ENCODE measurements around the gene TMEM242.
A peak's percentile ranks its signal among the peaks of the same experiment; 100 is the strongest.
"Not testable (repeated sequence)": the region's sequence is repeated elsewhere in the genome, so short reads cannot be mapped to it uniquely, and the experiment has no call there.

Gene TMEM242

DNA sequence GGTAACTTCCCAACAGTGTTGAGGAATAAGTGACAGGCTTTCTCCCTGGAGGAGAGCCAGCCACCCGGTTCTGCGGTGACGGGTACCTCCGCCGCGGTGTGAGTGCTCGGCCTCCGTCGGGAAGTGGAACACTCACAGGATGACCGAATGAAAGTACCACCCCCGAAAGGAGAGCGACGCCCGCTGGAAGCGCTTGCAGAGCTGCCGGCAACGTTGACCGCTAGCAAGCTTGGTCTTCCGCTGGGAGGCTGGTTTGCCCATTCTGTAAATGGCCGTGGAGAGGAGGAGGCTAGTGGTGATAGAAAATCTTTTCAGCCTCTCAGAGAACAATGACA lies 614 bp upstream of the TMEM242 start:
- DNase-seq (ENCODE audit: low read depth in 2 of 2) = peak in 1 of 2 experiments; percentile 22

DNA sequence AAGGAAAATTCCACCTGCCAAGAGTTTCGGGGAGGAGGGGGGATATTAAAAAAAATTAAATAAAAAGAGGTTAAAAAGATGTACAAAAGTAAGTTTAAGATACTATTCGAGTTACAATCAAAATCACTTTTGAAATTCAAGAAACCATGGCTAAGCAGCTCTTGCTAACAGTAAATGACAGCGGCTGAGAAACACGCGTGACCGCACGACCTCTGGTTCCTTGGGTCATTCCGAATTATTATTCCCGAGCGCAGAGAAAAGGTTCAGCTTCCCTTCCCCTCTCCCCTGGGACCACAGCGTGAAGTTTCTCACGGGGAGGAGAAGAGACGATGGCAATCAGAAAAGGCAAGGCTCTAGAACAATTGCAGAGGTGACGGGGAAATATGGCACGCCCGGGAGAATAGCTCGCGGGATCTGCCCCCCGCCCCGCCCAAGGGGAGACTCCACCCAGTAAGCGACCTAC lies 496 bp downstream of the TMEM242 start:
- no peak for DNase-seq (ENCODE audit: low read depth in 2 of 2)

DNA sequence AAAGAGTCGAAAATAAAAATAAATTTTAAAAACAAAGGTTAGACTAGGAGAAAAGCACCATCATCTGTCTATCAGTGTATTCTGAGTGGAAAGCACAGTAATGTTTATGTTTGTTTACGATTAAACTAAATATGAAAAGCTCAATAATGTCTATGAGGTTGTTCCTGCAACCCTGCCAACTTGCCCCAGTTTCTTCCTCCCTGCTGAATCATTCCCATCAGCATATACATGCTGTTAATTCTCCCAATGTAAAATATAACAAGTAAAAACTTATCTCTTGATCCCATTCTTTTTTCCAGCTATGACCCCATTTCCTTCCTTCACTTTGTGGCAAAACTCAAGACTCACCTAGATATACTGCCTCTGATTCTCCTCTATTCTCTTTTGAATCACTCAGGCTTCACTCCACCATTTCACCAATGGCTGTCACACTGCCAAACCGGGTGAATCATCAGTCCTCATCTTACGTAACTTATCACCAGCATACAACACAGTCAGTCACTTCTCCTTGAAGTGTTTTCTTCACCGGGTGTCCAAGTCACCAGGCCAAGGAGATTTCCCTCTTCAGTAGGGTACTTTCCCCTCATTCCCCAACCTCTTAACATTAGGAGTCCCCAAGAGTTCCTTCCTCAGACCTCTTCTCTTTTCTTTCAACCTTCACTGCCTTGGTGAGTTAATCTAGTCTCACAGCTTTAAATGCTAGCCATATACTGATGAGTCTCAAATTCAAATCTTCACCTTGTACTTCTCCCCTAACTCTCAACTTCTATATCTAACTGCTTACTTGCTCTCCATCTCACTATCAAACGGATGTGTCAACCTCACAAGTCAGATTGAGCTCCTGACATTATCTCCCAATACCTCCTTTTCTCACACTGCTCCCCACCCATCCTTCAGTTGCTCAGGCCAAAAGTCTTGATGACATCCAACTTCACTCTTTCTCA lies 6.2 kb downstream of the TMEM242 start:
- DNase-seq (ENCODE audit: low read depth in 2 of 2) = peak; percentile 48 to 53

DNA sequence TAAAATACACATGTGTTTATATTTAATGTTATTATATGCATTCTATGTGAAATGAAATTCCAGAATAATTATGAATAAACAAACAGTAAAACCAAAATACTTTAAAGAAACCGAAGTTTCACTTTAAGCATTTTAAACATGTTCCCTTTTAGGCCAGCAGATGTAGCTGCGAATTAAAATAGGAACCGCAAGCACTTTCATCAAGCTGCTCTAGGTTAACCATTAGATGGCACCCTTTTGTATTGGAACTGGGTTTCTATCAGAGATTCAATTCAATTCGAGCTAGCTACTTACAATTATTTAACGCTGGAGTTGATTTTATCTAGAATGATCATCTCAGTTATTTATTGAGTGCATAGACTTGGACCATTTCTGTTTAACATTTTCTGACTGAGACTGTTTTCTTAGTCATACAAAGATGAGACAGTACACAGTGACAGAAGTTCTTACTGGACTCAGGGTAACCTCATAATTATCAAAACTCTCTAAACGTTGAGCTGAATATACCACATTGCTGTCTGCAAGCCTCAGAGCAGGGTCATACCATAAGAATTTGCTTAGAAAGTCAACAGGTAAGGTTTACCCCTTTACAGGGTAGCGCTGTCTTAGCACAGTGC lies 8.5 kb downstream of the TMEM242 start:
- DNase-seq (ENCODE audit: low read depth in 2 of 2) = peak; percentile 50 to 55

DNA sequence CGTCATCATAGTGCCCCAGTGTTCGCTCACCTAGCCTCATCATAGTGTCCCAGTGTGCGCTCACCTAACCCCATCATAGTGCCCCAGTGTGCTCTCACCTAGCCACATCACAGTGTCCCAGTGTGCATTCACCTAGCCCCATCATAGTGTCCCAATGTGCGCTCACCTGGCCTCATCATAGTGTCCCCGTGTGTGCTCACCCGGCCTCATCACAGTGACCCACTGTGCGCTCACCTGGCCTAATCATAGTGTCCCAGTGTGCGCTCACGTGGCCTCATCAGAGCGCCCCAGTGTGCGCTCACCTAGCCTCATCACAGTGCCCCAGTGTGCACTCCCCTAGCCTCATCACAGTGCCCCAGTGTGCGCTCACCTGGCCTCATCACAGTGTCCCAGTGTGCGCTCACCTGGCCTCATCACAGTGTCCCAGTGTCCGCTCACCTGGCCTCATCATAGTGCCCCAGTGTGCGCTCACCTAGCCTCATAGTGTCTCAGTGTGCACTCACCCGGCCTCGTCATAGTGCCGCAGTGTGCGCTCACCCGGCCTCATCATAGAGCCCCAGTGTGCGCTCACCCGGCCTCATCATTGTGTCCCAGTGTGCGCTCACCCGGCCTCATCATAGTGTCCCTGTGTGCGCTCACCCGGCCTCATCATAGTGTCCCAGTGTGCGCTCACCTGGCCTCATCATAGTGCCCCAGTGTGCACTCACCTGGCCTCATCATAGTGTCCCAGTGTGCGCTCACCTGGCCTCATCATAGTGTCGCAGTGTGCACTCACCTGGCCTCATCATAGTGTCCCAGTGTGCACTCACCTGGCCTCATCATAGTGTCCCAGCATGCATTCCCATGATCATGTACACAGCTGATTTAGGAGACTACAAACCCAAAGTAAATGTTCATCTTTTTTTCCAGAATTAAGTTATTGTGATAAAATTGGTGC lies 9.5 kb downstream of the TMEM242 start:
- no peak for DNase-seq (ENCODE audit: low read depth in 2 of 2)

DNA sequence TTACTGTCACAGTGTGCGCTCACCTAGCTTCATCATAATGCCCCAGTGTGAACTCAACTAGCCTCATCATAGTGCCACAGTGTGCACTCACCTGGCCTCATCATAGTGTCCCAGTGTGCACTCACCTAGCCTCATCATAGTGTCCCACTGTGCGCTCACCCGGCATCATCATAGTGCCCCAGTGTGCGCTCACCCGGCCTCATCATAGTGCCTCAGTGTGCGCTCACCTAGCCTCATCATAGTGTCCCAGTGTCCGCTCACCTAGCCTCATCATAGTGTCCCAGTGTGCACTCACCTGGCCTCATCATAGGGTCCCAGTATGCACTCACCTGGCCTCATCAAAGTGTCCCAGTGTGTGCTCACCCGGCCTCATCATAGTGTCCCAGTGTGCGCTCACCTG lies 10.6 kb downstream of the TMEM242 start:
- DNase-seq (ENCODE audit: low read depth in 2 of 2) = no peak

DNA sequence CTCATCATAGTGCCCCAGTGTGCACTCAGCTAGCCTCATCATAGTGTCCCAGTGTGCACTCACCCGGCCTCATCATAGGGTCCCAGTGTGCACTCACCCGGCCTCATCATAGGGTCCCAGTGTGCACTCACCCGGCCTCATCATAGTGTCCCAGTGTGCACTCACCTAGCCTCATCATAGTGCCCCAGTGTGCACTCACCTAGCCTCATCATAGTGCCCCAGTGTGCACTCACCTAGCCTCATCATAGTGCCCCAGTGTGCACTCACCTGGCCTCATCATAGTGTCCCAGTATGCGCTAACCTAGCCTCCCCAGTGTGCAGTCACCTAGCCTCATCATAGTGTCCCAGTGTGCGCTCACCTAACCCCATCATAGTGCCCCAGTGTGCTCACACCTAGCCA lies 12.6 kb downstream of the TMEM242 start:
- DNase-seq (ENCODE audit: low read depth in 2 of 2) = not testable (repeated sequence)

DNA sequence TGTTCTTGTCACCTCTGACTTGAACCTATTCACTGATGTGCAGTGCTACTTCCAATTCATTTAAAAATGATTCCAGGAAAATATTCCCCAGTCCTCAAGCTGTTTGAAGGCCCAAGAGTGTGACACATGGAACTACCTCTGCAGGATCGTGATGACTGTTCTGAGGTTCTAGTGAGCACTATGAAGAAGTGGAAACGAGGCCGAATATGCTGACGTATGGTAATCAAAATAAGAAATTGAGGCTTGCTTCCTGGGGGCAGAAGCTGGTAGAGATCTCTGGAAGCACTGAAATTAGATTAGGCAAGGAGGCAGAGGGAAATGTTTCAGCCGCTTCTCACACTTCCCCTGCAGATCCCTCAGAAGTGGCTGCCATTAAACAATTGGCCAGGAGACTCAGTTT lies 15.7 kb downstream of the TMEM242 start:
- DNase-seq (ENCODE audit: low read depth in 2 of 2) = no peak

DNA sequence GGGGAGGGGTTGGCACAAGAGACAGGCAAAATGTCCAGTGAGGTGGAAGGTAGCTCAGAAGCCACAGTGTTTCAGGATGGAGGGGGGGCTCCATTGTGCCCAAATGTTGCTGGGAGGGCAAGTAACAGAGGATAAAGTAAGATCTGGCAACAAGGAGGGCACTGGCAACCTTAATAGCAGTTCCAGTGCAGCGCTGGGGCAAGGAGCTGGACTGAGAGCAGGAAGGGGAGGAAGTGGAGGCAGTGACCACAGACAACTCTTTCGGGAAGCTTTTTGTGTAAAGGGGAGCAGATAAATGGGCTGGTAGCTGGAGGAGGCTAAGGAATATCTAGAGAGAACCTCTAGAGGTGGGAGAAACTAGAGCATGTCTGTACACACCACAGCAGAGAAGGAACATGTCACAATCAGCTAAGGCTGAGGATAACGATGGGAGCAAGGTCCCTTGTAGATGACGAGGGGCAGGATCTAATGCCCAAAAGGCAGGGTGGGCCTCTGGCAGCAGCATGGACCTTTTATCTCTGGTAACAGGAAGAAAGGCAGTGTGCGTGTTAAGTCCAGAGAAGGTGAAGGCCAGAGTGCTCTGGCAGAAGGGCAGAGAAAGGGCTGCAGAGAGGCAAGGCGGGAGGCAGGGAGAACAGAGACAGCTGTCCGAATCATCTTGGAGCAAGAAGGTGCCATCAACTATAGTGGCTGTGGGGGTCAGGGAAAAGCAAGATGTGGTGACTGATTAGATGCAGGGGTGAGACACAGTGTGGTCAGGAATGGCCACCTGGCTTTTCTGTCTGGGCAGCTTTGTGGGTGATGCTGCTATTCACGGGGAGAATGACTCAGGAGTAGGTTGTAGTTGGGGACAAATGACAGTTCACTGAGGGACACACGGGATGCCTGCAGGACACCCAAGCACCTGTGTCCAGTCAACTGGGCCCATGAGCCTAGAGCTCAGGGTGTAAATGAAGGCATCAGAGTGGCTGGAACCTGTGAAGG lies 17.4 kb downstream of the TMEM242 start:
- no peak for DNase-seq (ENCODE audit: low read depth in 2 of 2)

DNA sequence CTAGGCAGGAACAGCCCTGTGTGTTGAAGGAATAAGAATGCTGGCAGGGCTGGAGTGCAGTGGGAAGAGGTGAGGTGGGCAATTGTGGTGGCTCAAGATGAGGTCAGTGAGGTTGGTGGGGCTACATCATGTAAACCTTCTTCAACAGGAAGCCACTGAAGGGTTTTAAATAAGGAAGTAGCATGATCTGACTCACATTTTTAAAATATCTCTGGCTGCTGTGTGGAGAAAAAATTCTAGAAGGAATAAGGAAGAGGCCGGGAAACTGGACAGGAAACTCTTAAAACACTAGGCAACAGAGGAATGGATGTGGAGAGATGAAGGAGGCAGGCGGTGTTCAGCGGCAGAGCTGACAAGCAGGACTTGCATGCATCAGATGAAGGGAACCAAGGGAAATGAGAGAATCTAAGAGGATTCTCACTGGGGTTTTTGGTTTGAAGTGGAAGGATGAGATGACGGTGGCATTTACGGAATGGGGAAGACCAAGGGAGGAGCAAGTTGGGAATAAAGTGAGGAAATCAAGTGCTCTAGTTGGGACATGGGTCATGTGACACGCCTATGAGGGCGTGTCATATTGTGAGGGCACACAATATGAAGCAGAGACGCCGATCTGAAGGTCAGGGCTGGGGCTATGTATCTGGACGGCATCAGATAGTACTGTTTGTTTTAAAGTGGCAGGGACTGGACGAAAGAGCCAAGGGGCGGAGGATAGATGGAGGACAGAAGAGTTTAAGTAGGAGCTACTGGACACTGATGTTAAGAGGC lies 18.2 kb downstream of the TMEM242 start:
- DNase-seq (ENCODE audit: low read depth in 2 of 2) = no peak

DNA sequence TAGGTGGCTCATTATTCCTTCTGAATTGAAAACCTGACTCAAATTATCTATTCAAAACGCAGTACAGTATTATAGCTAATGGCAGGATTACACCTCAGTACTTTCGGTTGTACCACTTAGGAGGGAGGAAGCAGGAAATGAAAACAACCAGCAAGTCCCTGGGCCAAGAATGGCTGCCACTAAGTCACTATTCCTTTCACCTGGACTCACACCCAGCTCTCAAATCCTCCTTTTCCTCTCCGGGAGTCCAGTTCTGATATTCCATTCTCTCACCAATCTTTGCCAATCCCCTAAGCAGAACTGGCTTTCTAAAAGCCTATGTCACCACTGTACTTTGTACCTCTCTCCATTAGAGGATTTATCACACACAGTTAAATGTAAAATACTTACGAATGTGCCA lies 20.6 kb downstream of the TMEM242 start:
- no peak for DNase-seq (ENCODE audit: low read depth in 2 of 2)

DNA sequence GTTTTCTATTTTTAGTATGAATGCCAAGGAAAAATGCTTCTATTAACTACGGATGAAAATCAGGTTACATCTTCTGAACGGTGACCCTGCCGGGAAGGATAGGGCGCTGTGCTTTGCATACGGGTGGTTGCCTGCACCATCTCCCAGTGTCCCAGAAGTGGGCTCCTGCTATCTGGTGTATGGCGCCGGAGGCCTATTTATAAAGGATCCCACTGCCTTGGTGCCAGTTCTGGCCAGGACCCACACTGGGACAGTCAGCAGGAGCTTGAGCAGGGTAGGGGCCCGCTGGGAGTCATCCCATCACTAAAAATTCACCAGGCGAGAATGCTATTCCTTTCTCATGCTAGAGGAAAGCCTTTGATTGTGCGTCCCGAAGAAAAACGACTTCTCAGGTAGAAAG lies 22.9 kb downstream of the TMEM242 start:
- no peak for DNase-seq (ENCODE audit: low read depth in 2 of 2)

DNA sequence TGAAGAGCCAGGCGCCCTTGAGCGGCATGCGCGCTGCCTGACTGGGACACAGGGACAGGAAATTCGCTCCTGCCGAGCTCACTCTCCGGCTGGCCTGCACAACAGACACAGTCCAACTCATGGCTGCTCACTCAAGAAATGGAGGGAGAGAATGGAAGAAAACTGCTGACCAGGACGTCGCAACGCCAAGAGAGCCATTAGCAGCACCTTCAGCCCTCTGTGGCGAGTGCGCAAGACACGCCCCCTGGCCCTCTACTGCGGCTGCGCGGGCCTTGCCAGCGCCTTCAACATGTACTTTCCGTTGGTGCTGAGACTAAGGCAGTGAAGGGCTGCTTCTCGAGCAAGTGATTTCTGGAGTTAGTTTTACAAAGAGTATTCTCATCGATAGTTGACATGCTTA lies 23.3 kb downstream of the TMEM242 start:
- DNase-seq (ENCODE audit: low read depth in 2 of 2) = no peak

DNA sequence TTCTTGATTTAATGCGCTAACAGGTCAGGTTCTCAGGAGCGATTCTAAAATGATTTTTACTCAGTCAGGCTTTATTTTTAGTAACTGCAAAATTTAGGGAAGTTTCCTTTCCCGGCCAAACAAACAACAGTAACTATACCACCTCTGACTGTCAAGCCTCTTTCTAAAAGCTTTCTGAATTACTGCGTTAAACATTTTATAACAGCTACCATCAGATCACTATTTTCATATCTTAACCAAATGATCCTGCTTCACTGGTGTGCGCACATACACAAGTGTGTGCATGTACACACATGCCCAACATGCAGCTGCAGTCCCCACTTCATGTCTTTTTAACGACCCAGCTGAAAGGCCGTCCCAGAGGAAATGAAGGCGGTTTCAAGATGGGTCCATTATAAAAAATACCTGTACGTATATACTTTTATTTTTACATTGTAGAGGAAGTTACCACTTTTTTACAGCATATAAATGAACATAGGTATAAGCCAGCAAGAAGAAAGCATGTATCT lies 25.0 kb downstream of the TMEM242 start:
- DNase-seq (ENCODE audit: low read depth in 2 of 2) = no peak

DNA sequence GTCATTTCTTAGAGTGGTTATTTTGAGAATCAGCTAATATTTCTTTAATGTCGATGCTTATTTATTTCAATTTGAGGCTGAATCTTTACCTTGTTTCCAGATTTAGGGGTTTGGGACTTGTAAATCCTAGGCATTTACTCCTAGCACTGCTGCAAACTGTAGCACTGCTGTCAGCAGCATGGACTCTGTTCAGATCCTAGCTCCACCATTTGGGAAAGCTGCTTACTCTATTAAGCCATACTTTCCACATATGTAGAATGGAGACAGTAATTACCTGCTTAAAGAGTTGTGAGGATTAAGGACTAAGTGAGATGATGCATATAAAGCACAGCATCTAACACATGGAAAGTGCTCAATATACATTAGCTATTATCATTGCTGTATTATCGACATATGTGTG lies 28.7 kb downstream of the TMEM242 start:
- no peak for DNase-seq (ENCODE audit: low read depth in 2 of 2)

DNA sequence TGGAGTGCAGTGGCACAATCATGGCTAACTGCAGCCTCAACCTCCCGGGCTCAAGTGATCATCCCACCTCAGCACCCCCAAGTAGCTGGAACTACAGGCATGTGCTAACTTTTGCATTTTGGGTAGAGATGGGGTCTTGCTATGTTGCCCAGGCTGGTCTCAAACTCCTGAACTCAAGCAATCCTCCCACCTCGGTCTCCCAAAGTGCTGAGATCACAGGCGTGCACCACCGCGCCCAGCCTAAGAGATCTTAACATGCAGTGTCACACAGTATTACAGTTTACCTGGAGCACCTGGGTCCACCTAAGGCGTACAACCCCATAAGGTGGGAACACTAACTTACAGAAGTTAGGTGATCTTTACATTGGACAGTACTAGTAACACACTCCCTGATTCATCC lies 29.5 kb downstream of the TMEM242 start:
- no peak for DNase-seq (ENCODE audit: low read depth in 2 of 2)

DNA sequence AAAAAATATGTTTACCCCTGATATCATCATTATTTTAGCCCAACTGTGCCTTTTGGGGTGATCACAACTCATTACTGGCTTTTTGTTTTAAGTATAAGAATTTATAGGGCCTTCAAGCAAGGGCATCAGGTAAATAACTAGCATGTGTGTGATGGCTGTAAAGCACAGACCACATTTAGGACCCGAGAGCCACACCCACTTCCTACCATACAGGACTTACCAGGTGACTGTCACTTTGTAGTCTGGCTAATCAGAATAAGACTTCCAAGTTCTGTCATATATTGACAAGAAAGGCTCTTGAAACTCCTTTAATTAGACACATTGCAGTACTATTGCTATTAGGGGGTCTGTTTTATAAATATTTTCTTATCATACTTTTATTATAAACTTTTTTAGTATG lies 31.1 kb downstream of the TMEM242 start:
- DNase-seq (ENCODE audit: low read depth in 2 of 2) = no peak

DNA sequence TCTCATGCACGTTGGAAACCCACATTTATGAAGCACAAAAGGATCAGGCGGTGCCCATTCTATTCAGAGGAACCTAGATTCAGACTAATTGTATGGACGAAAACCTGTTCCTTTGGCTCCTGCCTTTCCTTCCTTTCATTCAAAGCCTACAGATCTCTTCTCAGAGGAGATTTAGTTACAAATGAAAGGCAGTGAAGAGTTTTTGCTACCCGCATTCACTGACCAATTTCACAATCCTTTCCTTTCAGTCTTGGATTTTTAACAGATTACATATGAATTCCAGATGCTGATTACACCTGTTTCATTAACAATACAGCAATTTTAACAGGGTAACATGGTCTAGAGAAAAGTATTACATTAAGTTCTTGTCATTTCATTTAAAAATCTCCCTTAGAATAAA lies 32.0 kb downstream of the TMEM242 start:
- DNase-seq (ENCODE audit: low read depth in 2 of 2) = no peak

DNA sequence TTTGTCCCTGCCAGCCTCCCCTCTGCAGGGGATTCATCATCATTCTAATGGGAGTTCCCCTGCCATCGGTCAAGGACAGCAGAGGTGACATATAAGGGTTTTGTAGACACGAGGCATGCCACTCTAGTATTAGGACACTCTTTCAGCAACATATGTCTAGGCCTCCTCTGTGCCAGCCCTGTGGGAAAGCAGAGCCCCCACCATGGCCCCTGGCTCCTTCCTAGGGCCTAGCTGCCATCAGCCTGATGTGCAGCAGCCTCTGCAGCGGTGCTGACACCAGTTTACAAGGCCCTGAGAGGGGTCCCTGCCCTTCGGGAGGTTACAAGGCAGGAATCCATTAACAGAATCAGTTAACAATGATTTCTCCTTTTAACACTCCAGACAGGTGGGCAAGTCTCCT lies 32.5 kb downstream of the TMEM242 start:
- no peak for DNase-seq (ENCODE audit: low read depth in 2 of 2)

DNA sequence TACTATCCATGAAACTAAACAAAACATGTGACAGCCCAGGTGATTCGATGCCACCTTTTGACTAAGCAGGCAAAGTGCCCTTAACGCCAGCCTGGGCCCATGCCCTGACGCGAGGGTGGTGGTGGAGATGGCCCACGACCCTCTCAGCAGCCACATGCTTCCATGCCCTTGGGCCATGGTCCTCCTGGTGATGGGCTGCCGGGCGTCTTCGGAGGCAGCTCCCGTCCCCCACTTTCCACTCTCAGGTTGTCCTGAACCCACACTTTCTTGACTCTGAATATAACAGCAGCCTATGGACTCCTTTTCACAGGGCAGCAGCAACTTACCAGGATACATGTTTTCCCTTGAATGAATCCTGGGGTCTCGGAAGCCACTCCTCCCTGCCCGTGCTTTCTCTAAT lies 33.6 kb downstream of the TMEM242 start:
- no peak for DNase-seq (ENCODE audit: low read depth in 2 of 2)
